HL-60 (cell line): ENCODE data around the gene PTPRN2.

Experiments used
- DNase-seq, 2 experiments: peaks; one replicate each; pipeline ENCODE4 v3.0.0-alpha.2; 2010 to 2020; ENCODE audit warnings: low read depth in 1 of 2, low spot score in 1 of 2
- H3K27ac ChIP-seq: fragments of 250-450 bp; sonication (Bioruptor Pico); replicated peaks from 2 replicates; pipeline ENCODE4 v1.5.1; 2020; ENCODE audit warnings: mild to moderate bottlenecking, moderate library complexity
- H3K27me3 ChIP-seq: fragments of 250-450 bp; sonication (Bioruptor Pico); 2 replicates; pipeline ENCODE4 v1.5.1; 2021; ENCODE audit warnings: mild to moderate bottlenecking, moderate library complexity; ENCODE audit not compliant: insufficient read depth, poor library complexity, severe bottlenecking
- H3K4me3 ChIP-seq: replicated peaks from 2 replicates; pipeline ENCODE4 v1.5.1; 2011; ENCODE audit warnings: mild to moderate bottlenecking, control low read depth, low read length; ENCODE audit not compliant: insufficient read depth
- CTCF ChIP-seq: IDR thresholded peaks from one replicate; pipeline ENCODE4 v1.5.1; 2011; ENCODE audit warnings: low read length, control low read depth, inconsistent platforms; ENCODE audit not compliant: insufficient read depth
- GABPA ChIP-seq: IDR thresholded peaks from 2 replicates; pipeline ENCODE4 v1.6.1; 2012; ENCODE audit warnings: low read depth
- POLR2AphosphoS5 ChIP-seq: IDR thresholded peaks from 2 replicates; pipeline ENCODE4 v1.6.1; 2012; ENCODE audit warnings: low read depth
- REST ChIP-seq: IDR thresholded peaks from 2 replicates; pipeline ENCODE4 v1.6.1; 2012; ENCODE audit warnings: low read depth; ENCODE audit not compliant: insufficient replicate concordance
- SPI1 ChIP-seq: IDR thresholded peaks from 2 replicates; pipeline ENCODE4 v1.6.1; 2012; ENCODE audit warnings: low read depth, mild to moderate bottlenecking, borderline replicate concordance

PTPRN2 gene

GRCh38 chr7:157640144-157640543 lies 947.5 kb downstream of the PTPRN2 start:
- Histone ChIP-seq H3K4me3 (no peak overlapping the region), H3K27me3 (peaks cover 4% of the 10 kb centered on the region), H3K27ac (no peak overlapping the region)
- no peak for DNase-seq
- TF ChIP-seq POLR2AphosphoS5 (no peak), REST (no peak)

GRCh38 chr7:157638563-157638962 lies 949.1 kb downstream of the PTPRN2 start:
- Histone ChIP-seq H3K4me3 (no peak overlapping the region), H3K27me3 (peaks cover 4% of the 10 kb centered on the region), H3K27ac (no peak overlapping the region)
- DNase-seq = no peak
- no peak for TF ChIP-seq GABPA
- no peak for TF ChIP-seq CTCF
- no peak for TF ChIP-seq POLR2AphosphoS5
- TF ChIP-seq REST = no peak
- TF ChIP-seq SPI1 = no peak

GRCh38 chr7:157637216-157637949 lies 950.2 kb downstream of the PTPRN2 start:
- TF ChIP-seq REST = no peak
- TF ChIP-seq GABPA = no peak
- TF ChIP-seq CTCF = no peak
- no peak for TF ChIP-seq SPI1
- no peak for TF ChIP-seq POLR2AphosphoS5
- H3K27ac ChIP-seq = no peak overlapping the region
- H3K4me3 ChIP-seq = no peak overlapping the region
- DNase-seq = no peak
- peaks cover 4% of the 10 kb centered on the region for H3K27me3 ChIP-seq
